ENCODE data around the gene CCL24. TPM values are rescaled to one million over a fixed set of nuclear protein-coding genes. Genes with fewer than 3 reads are reported as not detected.
A peak's percentile ranks its signal among the peaks of the same experiment; 100 is the strongest.

Gene CCL24, protein sequence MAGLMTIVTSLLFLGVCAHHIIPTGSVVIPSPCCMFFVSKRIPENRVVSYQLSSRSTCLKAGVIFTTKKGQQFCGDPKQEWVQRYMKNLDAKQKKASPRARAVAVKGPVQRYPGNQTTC
- total RNA-seq (2021) (not detected in 2 replicates), Bru-seq, nascent RNA (percentile 13 among the genes with signal in this experiment), BruChase-seq, experiment 1, labeled RNA remaining after a 2-hour chase (percentile 17 among the genes with signal in this experiment), BruChase-seq, experiment 2, labeled RNA remaining after a 6-hour chase (percentile 22 among the genes with signal in this experiment)
- long read RNA-seq, result 0 reads

DNA sequence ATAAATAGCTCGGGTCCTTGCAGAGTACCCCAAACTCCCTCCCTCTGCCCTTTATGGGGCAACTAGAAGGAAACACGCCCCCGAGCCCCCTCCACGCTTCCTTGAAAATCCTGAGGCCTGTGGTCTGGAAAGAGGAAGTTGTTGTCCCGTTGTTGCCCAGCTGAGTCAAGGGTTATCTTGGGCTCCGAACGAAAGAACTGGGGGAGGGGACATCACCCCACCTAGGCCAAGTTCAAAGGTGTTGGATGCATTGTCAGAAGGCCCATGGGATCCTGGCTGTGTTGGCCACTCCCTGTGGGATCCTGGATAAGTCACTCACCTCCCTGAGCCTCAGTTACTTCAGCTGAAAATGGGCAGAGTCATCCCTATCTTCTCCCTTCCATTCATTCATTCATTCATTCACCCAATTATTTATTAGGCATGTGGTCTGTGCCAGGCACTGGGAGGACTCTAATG lies at the start of gene CCL24:
TSS of gene CCL24 (minus strand) at position 26 of the 456 bp plus-strand sequence. CDS start 91 bp downstream, outside the sequence.
- ChIA-PET POLR2A (ENCODE audit: low non-redundant PET) (no interaction called here), CTCF (no interaction called here)
- intact Hi-C loops (cut with micrococcal nuclease; ENCODE audit: unreplicated experiment), result no loop called here
- Histone ChIP-seq H3K36me3 (ENCODE audit: insufficient read depth, low read length, poor library complexity, severe bottlenecking) (no peaks in the 10 kb centered on the region), H3K4me1 (ENCODE audit: insufficient read depth, low read length, poor library complexity, severe bottlenecking) (no peaks in the 10 kb centered on the region), H3K27ac (ENCODE audit: low read depth, low read length, poor library complexity, severe bottlenecking) (no peak within 1 kb of the TSS), H3K4me3 (ENCODE audit: low read depth, low read length, poor library complexity, severe bottlenecking) (no peak within 1 kb of the TSS), H3K27me3 (replicated peaks; ENCODE audit: insufficient read depth, low read depth, low read length, poor library complexity) (no peaks in the 10 kb centered on the region), H3K9me3 (ENCODE audit: low read depth, low read length, poor library complexity, severe bottlenecking) (no peaks in the 10 kb centered on the region)
- no peak for TF ChIP-seq EZH2 (IDR thresholded peaks at IDR 0.05; ENCODE audit: borderline replicate concordance, low read depth, low read length, poor library complexity, severe bottlenecking)
- no peak for TF ChIP-seq CTCF (conservative IDR thresholded peaks at IDR 0.05; ENCODE audit: low read depth, low read length)
- no peak for DNase-seq (ENCODE audit: low spot score)
- no TSS peak for BruUV-seq (replicated peaks)

- TF ChIP-seq EZH2 (IDR thresholded peaks at IDR 0.05; ENCODE audit: borderline replicate concordance, low read depth, low read length, poor library complexity, severe bottlenecking), result no peak
- TF ChIP-seq CTCF (conservative IDR thresholded peaks at IDR 0.05; ENCODE audit: low read depth, low read length), result no peak
- Histone ChIP-seq H3K4me1 (ENCODE audit: insufficient read depth, low read length, poor library complexity, severe bottlenecking) (peaks cover under 1% of the 10 kb centered on the region), H3K4me3 (ENCODE audit: low read depth, low read length, poor library complexity, severe bottlenecking) (no peak overlapping the region), H3K36me3 (ENCODE audit: insufficient read depth, low read length, poor library complexity, severe bottlenecking) (no peaks in the 10 kb centered on the region), H3K9me3 (ENCODE audit: low read depth, low read length, poor library complexity, severe bottlenecking) (no peaks in the 10 kb centered on the region), H3K27me3 (replicated peaks; ENCODE audit: insufficient read depth, low read depth, low read length, poor library complexity) (no peaks in the 10 kb centered on the region), H3K27ac (ENCODE audit: low read depth, low read length, poor library complexity, severe bottlenecking) (no peak overlapping the region)
- intact Hi-C loops (cut with micrococcal nuclease; ENCODE audit: unreplicated experiment), result no loop called here
- ChIA-PET POLR2A (ENCODE audit: low non-redundant PET) (no interaction called here), CTCF (interaction anchor here (0.7 kb wide), 1 partner anchor 1386 kb away, joined by 5 read pairs; no protein-coding TSS in a partner anchor)
- DNase-seq (ENCODE audit: low spot score), result no peak
- no TSS peak for BruUV-seq (replicated peaks)
Measured at GRCh38 chr7:75861636-75862035, 48.0 kb upstream of the CCL24 start.

DNA sequence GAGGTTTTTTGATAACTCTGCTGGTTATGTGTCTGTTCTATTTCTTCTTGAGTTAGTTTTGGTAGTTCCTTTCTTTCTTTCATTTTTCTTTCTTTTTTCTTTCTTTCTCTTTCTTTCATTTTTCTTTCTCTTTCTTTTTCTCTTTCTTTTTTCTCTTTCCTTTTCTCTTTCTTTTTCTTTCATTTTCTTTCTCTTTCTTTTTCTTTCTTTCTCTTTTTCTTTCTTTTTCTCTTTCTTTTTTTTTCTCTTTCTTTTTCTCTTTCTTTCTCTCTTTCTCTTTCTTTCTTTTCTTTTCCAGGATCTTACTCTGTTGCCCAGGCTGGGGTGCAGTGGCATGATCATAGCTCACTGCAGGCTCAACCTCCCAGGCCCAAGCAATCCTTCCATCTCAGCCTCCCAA lies 44.8 kb upstream of the CCL24 start:
- TF ChIP-seq CTCF (conservative IDR thresholded peaks at IDR 0.05; ENCODE audit: low read depth, low read length), result no peak
- no peak for TF ChIP-seq EZH2 (IDR thresholded peaks at IDR 0.05; ENCODE audit: borderline replicate concordance, low read depth, low read length, poor library complexity, severe bottlenecking)
- ChIA-PET CTCF (no interaction called here), POLR2A (ENCODE audit: low non-redundant PET) (no interaction called here)
- no TSS peak for BruUV-seq (replicated peaks)
- no peaks in the 10 kb centered on the region for H3K36me3 ChIP-seq (ENCODE audit: insufficient read depth, low read length, poor library complexity, severe bottlenecking)
- H3K9me3 ChIP-seq (ENCODE audit: low read depth, low read length, poor library complexity, severe bottlenecking), result no peaks in the 10 kb centered on the region
- H3K27me3 ChIP-seq (replicated peaks; ENCODE audit: insufficient read depth, low read depth, low read length, poor library complexity), result no peaks in the 10 kb centered on the region
- H3K4me3 ChIP-seq (ENCODE audit: low read depth, low read length, poor library complexity, severe bottlenecking), result no peak overlapping the region
- H3K4me1 ChIP-seq (ENCODE audit: insufficient read depth, low read length, poor library complexity, severe bottlenecking), result no peaks in the 10 kb centered on the region
- H3K27ac ChIP-seq (ENCODE audit: low read depth, low read length, poor library complexity, severe bottlenecking), result no peak overlapping the region
- intact Hi-C loops (cut with micrococcal nuclease; ENCODE audit: unreplicated experiment), result no loop called here
- DNase-seq (ENCODE audit: low spot score), result no peak

Measured in A673 (cell line).